GM12892 (cell line): Measurements from ENCODE around the gene MTERF4.

Source experiments
- POLR2A ChIP-seq: IDR thresholded peaks from 2 replicates; pipeline ENCODE4 v1.6.1; 2011; ENCODE audit warnings: low read depth, low read length, control low read depth
- POLR2AphosphoS5 ChIP-seq: IDR thresholded peaks from 2 replicates; pipeline ENCODE4 v1.6.1; 2011; ENCODE audit warnings: low read depth, low read length, control low read depth
- TAF1 ChIP-seq: IDR thresholded peaks from 2 replicates; pipeline ENCODE4 v1.6.1; 2011; ENCODE audit warnings: low read depth, mild to moderate bottlenecking, control low read depth, low read length, borderline replicate concordance

- TF ChIP-seq POLR2A (peak; percentile 35; the same call in 1 of the 2 replicates), POLR2AphosphoS5 (no peak; the same call in 1 of the 2 replicates), TAF1 (no peak)
Measured at GRCh38 chr2:241109210-241110088, 7.4 kb upstream of the MTERF4 start.
